H7 (cell line): ENCODE measurements around the gene RPE. TPM values are rescaled to one million over a fixed set of nuclear protein-coding genes. Genes with fewer than 3 reads are reported as not detected.

Source experiments
- DNase-seq: peaks from one replicate; pipeline ENCODE4 v3.0.0; 2012
- H3K27me3 ChIP-seq: 2 replicates; pipeline ENCODE4 v1.6.0; 2011; ENCODE audit warnings: mild to moderate bottlenecking, low read length; ENCODE audit not compliant: control insufficient read depth, insufficient read depth
- H3K36me3 ChIP-seq: replicated peaks from 2 replicates; pipeline ENCODE4 v1.5.1; 2011; ENCODE audit warnings: low read length; ENCODE audit not compliant: control insufficient read depth, insufficient read depth
- H3K4me3 ChIP-seq: 2 replicates; pipeline ENCODE4 v1.5.1; 2011; ENCODE audit warnings: low read depth, mild to moderate bottlenecking, control low read depth, low read length, moderate library complexity; ENCODE audit not compliant: insufficient read depth
- total RNA-seq: library from RNA; depleted of rRNA; stranded (reverse); fragments of >200 nt; shearing (Covaris generic); gene quantifications from 2 replicates; pipeline ENCODE4 v1.2.3, GENCODE V29; 2014; rRNA removed

The RPE gene
- total RNA-seq, 1 experiment from 2014 or later, result 51.3 TPM

DNA sequence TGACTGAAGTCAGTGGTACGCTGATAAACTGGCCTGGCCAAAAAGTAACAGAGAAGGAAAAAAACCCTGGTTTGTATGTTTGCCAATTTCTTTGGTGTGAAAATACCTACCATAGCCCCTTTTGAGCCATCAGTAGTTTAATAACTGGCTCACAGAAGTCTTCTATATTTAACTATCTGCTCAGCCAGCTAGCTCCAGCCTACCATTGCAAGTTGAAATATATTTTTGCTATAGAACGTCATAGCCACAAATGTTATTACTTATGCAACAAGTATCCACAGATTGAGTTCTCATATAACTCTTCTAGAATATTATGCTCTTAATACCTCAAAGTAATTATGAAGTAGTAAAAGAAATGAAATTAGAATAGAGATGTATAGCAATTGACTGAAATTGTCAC lies 25.2 kb downstream of the RPE start:
- DNase-seq, result no peak
- no peak overlapping the region for H3K4me3 ChIP-seq
- no peaks in the 10 kb centered on the region for H3K27me3 ChIP-seq
- H3K36me3 ChIP-seq, result peaks cover 3% of the 10 kb centered on the region; the same call in 1 of the 2 replicates

- H3K36me3 ChIP-seq, result 0 out of 2 replicates have a peak, but pooled peaks cover 2% of the 10 kb centered on the region
- H3K27me3 ChIP-seq, result no peaks in the 10 kb centered on the region
- DNase-seq, result no peak
- no peak overlapping the region for H3K4me3 ChIP-seq
These were observed 25.7 kb downstream of the RPE start for GRCh38 chr2:210028178-210028577.

DNA sequence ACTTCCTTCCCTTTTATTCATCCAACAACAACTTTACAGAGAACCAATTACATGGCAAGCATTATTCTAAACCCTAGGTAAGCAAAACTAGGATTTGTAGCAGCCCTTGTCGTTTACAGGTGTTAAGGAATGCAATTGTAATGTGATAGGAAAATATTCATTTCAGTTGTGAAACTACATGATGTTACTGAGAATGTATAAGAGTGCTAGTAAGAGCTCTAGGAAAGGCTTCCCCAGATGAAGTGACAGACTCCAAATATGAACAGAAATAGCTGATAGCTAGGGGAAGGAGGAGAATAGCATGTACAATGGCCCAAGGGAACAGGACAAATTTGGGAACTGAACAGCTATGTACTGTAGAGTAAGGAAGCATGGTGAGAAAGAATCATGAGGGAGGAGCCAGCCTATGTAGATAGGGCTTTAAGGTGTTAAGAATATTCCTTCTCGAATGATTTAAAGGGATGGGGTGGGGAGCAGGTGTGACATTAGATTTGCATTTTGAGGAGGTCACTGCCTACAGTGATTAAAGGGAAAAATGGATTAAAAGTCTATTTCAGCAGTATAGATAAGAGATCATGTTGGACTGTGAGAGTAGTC lies 31.7 kb downstream of the RPE start:
- Histone ChIP-seq H3K4me3 (no peak overlapping the region), H3K36me3 (no peaks in the 10 kb centered on the region), H3K27me3 (no peaks in the 10 kb centered on the region)
- no peak for DNase-seq

DNA sequence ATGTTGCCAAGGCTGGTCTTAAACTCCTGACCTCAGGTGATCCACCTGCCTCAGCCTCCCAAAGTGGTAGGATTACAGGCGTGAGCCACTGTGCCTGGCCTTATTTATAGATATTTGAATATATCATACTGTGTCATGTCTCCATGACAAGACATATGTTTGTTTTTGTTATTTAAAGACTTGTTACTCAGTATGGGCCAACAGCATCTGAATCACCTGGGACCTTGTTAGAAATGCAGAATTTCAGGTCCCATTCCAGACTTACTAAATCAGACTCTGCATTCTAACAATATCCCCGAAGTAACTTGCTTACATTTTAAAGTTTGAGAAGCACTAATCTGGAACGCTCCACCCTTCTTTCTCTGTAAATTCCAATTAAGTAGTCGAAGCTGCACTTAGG lies 33.2 kb downstream of the RPE start:
- no peak for DNase-seq
- Histone ChIP-seq H3K36me3 (no peaks in the 10 kb centered on the region), H3K27me3 (no peaks in the 10 kb centered on the region), H3K4me3 (no peak overlapping the region)

- H3K27me3 ChIP-seq, result no peaks in the 10 kb centered on the region
- no peaks in the 10 kb centered on the region for H3K36me3 ChIP-seq
- DNase-seq, result no peak
- no peak overlapping the region for H3K4me3 ChIP-seq
These were observed 35.6 kb downstream of the RPE start for GRCh38 chr2:210038078-210038477.

DNA sequence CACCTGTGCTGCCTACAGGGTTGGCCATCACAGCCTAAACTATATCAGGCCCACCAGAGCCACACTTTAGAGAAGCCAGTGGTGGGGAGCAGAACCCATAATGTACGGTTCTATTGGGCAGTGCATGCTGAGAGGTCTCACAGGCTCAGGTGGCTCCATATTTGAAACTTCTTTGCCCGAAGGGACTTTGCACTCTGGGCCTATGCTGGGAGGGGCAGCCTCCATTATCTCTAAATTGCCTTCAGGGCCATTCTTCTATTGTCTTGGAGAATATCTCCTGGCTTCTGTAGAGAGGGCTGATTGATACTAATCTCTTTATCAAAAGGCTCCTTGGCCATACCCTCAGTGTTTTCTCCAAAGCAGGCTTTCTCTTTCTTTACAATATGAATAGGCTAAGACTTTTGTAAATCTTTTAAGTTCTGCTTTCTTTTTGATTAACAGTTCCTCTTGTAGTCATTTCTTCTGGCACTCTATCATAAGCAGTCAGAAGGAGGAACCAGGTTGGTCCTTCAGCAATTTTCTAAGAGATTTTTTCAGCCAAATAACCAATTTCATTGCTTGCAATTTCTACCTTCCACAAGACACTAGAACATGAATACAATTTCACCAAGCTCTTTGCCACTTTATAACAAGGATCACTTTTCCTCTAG lies 44.5 kb downstream of the RPE start:
- DNase-seq, result no peak
- H3K27me3 ChIP-seq, result no peaks in the 10 kb centered on the region
- no peak overlapping the region for H3K4me3 ChIP-seq
- no peaks in the 10 kb centered on the region for H3K36me3 ChIP-seq

DNA sequence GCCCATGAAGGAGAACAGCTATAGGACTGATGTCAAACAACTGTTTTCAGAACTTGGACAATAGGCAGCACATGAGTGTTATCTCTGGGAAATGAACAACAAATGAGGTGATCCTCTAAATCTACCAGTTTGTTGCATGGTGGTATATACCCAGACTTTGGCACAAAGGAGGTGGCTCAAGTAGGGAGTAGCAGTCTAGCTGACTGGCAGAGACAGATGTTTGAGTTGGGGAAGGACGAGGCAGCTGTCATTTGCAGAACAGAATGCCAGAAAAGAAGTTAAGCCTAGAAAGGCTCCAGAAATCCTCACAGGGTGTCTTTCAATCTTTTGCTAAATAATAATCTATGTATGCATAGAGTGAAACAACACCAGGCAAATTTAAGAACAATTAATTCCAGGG lies 47.4 kb downstream of the RPE start:
- Histone ChIP-seq H3K36me3 (no peaks in the 10 kb centered on the region), H3K4me3 (no peak overlapping the region), H3K27me3 (no peaks in the 10 kb centered on the region)
- no peak for DNase-seq

- no peaks in the 10 kb centered on the region for H3K36me3 ChIP-seq
- no peak for DNase-seq
- no peaks in the 10 kb centered on the region for H3K27me3 ChIP-seq
- no peak overlapping the region for H3K4me3 ChIP-seq
These were observed 48.4 kb downstream of the RPE start for GRCh38 chr2:210050885-210051284.

- Histone ChIP-seq H3K4me3 (no peak overlapping the region), H3K27me3 (no peaks in the 10 kb centered on the region), H3K36me3 (no peaks in the 10 kb centered on the region)
- DNase-seq, result no peak
These were observed 52.3 kb downstream of the RPE start for GRCh38 chr2:210054696-210055095.

GRCh38 chr2:210055825-210056224 lies 53.4 kb downstream of the RPE start:
- H3K4me3 ChIP-seq, result no peak overlapping the region
- H3K36me3 ChIP-seq, result no peaks in the 10 kb centered on the region
- DNase-seq, result no peak
- H3K27me3 ChIP-seq, result no peaks in the 10 kb centered on the region

- H3K4me3 ChIP-seq, result no peak overlapping the region
- DNase-seq, result no peak
- no peaks in the 10 kb centered on the region for H3K36me3 ChIP-seq
- no peaks in the 10 kb centered on the region for H3K27me3 ChIP-seq
These were observed 60.9 kb downstream of the RPE start for GRCh38 chr2:210063306-210063705.

Other genes with a start within 250 kb of the RPE start
- 0.17 and 0.18 TPM in 2 replicates for gene UNC80, start 230.8 kb upstream of the RPE start, total RNA-seq
- gene KANSL1L, start 168.8 kb downstream of the RPE start, total RNA-seq, result 8.9 and 11.4 TPM in 2 replicates
- gene ACADL, start 222.8 kb downstream of the RPE start, total RNA-seq, result not detected in 2 replicates